COLO668 (cell line): Measurements from ENCODE around the gene EGFL7.

Experiments used
- DNase-seq: peaks from one replicate; lab custom pipeline; 2025; ENCODE audit not compliant: unreplicated experiment; lab: John Stamatoyannopoulos, UW

EGFL7 gene

DNA sequence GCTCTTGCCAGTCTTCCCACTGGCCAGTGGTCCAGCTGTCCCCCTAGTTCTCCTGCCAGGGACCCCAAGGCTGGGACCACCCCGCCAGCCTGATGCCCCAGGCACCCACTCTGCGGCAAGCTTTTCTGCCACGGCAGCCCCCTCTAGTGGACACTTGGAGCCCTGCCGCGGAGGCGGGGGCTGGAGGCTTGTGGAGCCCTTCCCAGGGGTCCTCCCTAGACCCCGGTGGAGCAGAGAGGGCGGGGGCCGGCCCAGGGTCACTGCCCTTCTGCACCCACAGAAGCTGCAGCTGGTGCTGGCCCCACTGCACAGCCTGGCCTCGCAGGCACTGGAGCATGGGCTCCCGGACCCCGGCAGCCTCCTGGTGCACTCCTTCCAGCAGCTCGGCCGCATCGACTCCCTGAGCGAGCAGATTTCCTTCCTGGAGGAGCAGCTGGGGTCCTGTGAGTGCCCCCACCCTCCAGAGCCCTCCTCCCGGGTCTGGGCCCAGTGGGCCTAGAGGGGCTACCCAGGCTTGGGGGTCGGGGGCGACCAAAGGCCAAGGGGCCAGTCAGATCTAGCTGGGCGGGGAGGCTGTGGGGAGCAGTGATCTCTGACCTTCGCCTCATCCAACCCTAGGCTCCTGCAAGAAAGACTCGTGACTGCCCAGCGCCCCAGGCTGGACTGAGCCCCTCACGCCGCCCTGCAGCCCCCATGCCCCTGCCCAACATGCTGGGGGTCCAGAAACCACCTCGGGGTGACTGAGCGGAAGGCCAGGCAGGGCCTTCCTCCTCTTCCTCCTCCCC is 9.1 kb downstream of the EGFL7 start:
- peak; percentile 45 for DNase-seq

DNA sequence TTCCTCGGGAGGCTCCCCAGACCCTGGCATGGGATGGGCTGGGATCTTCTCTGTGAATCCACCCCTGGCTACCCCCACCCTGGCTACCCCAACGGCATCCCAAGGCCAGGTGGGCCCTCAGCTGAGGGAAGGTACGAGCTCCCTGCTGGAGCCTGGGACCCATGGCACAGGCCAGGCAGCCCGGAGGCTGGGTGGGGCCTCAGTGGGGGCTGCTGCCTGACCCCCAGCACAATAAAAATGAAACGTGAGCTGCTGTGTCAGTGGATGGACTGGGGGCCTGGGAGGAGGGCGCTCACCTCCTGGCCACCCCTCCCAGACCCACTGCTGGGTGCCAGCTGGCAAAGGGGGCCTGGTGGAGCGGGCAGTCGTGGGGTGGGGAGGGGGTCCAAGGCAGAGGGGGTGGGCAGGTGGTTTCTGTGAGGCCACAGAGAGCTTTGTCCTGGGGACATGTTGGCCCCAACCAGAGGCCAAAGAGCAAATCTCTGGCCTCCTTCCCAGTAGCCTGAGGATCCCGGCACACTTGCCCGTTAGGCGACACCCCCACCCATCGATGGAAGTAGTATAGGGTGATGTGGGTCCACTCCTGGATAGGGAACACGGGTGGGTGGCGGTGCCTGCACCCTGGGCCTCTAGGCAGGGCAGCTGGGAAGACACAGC is 9.8 kb downstream of the EGFL7 start:
- DNase-seq, result no peak

DNA sequence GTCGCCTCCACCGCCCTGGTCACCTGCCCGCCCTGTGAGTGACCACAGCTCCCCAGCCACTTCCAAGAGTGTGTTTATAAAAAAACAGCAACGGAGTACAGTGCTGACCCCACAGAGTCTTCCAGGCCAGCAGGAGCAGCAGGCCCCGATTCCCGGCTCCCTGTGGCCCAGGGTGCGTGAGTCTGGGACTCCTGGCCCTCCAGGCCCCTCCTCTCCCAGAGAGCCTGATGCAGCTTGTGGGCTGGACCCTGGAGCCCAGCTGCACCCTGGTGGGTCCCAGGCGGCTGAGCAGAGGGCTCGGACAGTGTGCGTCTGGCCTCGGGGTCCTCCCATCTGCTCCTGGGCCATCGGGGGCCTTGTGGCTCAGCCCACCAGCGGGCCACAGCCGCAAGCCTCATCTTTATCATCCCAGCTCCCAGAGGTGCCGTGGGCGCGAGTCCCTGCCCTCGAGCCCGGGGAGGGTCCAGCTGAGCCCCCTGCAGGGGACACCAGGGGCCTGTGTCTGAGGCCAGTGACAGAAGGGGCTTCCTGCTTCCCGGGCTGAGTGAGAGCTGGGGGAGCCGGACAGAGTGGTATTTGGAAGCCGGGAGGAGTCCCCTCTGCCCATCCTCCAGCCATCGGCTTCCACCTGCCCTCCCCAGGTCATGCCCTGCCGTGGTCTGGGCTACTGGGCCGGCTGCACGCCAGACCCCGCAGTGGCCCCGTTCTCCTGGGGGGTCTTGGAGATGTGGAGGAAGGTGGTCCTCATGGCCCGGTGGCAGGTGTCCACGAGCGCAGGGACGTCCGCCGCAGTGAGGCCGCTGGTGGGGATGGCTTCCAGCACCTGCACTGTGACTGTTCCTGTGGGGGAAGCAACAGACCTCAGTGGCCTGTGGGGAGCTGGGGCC is 10.6 kb downstream of the EGFL7 start:
- no peak for DNase-seq

DNA sequence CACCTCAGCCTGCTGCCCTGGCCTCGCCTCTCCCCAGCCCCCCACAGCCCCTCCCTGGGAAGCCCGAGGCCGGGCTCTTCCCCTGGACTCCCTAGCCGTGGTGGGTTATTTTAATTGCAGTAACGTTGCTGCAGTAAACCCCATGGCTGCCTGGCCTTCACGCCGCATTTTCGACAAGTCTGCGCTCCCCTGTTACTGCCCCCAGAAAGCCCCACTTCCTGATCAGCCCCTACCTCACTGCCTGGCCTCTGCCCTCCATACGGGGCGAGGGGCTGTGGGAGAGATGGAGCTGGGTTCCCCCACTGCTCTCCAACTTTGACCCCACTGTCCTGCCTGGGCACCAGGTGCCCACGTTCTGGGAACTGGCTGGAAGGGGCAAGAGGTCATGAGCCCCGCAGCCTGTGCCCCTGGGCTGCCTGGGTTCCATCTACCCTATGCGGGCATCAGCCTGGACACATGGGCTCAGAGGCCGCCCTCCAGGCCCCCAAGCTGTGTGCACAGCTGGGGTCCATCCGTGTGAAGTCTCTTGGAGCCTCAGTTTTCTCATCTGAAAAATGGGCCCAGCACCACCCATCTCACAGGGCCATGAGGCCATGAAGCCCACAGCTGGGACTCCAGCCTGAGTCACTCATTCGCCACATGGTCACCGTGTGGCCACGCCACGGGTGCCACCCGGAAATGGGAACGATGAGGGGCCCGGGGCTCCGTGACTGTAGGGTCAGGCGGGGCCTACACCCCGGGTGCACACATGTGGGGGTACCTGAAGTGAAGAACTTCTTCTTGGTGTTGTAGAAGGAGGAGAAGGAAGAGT is 11.5 kb downstream of the EGFL7 start:
- no peak for DNase-seq

DNA sequence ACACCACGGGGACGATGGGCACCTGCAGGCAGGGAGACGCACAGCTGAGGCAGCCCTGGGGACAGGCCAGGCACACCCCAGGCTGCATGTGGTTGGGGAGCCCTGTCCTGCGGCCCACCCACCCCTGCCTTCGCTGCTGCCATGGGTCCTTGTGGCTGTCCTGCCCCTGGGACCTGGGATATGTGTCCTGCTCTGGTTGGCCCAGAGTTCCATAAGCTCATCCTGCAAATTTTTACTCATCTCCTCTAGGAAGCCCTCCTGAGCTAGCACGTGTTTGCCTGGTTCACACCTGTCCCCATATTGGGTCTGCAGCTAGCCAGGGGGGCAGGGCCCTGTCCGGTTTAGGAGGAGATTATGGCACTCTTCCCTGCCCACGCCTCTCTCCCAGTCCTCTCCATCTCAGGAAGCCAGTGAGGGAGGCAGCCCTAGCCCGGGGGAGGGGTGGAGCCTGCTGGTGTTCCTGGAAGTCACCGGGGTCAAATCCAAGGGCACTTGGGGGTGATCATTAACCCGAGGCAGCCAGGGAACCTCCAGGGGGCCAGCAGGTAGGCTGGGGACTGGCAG is 12.2 kb downstream of the EGFL7 start:
- DNase-seq, result peak; percentile 95

DNA sequence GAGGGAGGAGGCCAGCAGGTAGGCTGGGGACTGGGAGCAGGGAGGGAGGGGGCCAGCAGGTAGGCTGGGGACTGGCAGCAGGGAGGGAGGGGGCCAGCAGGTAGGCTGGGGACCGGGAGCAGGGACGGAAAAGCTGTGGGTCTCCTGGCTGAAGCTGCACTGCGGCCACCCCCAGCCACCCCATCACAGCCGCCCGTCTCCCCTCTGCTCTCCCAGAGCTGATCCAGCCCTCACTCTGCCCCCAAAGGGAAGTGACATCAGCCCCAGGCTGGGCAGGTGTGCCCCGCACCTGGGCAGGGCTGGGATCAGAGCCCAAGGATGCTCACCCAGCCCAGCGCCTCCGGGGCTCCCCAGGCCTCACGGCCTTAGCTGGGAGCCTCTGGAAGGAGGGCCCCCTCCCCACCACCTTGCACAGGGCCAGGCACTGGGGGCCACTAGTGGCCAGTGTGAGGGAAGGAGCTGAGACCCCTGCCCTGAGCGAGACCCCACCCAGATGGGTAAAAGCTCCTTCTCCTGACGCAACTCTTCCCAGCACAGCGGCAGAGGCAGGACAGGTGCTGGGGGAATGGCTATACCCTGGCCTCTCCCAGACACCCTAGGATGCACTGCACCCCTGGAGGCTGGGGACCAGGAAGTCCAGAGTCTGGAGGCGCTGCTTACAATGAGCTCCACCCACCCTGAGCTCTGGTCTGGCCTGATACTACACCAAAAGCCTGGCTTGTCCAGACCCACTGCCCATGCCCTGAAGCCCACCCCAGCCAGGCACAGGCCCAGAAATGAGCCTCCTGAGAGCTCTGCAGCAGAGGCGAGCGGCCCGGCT is 13.0 kb downstream of the EGFL7 start:
- peak; percentile 92 for DNase-seq

DNA sequence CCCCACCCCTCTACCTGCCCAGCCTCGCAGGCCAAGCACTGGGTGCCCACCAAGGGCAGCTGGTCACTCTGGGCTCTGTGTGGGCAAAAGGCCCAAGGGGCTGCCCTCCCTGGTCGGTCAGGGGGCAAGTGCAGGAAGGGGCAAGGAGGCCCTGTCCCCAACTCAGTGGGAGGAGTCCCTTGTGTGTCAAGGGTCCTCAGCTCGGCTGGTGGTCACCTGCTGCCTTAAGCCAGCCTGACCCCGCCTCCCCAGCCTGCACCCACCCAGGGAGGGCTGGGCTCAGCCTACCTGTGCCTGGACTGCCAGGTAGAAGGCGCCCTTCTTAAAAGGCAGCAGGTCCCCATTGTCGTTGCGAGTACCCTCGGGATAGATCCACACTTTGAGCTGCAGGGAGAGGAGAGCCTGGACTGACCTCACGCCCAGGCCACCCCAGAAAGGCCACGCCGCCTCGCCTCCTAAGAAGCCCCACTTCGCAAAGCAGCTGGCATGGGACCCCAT is 13.6 kb downstream of the EGFL7 start:
- no peak for DNase-seq

DNA sequence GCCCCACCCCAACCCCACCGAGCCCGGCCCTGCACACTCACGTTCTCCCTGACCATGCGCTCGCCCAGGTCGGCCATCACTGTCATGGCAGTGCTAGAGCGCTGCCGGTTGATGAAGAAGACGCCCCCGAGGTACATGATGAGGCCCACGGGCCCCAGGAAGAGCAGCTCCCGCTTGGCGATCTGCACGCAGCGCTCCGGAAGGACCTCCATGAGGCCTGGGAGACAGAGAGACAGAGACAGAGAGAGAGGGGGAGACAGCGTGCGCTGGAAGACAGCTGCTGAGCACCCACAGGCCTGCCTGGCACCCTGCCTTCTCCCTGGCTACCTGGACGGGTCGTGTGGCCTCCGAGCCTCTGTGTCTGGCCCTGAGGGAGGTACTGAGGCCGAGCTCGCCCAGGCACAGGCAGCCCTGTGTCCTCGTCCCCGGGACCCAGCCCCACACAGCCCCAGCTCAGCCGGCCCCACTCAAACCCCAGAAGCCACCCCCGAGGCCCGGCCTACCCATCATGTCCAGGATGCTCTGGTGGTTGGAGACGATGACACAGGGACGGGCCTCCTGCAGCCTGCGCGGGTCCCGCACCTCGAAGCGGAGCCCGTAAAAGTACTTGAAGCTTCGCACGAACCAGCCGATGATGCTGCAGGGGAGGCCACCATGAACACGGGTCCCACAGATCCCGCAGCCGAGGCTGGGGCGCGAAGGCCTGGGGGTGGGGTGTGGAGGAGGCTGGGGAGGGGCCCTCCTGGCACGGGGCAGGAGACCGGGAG is 14.4 kb downstream of the EGFL7 start:
- no peak for DNase-seq

DNA sequence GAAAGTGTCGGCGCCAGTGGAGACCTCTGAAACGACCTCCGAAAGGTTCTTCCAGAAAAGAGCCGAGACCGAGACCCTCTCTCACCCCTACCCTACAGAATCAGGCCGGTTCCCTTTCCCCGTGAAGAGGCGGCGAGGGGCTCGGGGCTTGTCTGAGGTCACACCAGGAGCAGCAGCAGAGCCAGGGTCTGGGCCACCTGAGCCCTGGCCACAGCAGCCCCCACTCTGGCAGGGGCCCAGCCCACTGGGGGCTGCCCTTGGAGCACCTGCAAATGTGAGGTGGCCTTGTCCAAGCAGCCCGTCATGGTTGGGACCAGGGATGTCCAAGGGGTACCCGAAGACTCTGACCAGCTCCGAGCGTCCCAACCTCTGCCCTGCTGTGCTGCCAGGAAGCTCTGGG is 15.3 kb downstream of the EGFL7 start:
- no peak for DNase-seq

DNA sequence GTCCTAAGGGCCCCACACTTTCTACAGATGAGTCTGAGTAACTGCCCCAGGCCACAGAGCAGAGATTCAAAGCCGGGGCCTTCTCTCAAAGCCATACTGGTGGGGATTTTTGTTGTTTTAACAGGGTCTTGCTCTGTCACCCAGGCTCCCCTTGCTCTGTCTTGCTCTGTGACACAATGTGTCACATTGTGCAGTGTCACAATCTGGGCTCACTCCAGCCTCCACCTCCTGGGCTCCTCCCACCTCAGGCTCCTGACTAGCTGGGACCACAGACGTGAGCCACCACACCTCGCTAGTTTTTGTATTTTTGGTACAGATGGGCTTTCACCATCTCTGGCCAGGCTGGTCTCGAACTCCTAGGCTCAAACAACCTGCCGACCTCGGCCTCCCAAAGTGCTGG is 15.9 kb downstream of the EGFL7 start:
- no peak for DNase-seq

DNA sequence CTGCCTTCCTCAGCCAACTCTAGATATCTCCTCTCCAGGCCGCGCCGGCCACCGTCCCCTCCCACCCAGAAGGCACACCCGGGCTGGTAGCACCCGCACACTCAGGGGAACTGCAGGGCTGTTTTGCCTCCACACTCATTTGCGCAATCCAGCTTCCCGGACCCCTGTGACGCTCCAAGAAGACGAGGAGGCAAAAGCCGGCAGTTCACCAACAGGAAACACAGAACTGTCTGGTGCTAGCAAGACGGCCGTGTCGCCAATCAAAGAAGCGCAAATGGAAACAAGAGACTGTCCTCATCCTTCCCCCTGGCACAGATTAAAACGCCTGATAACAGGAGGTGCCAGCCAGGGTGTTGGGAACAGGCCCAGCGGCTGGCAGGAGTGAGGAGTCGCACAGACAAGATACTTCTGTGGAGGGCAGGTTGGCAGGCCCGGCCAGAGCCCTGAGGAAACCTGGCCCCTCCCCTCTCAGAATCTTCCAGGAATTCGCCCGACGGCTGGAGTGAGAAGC is 16.8 kb downstream of the EGFL7 start:
- no peak for DNase-seq

DNA sequence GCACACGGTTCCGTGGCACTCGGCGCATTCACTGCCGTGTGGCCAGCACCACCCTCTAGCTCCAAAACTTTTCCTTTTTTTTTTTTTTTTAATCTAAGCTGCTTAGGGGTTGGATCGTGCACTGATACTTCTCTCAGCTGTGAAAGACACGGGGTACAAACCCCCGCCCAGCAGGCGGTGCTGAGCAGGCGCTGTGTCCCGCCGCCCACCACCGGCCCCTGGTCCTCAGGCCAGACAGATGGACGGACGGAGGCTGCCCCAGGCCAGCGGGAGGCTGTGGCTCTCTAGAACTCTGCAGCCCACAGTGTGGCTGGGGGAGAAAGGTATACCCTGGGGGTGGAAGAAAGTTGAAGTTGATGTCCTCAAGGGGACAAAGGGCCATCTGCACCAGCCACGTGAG is 18.3 kb downstream of the EGFL7 start:
- no peak for DNase-seq

DNA sequence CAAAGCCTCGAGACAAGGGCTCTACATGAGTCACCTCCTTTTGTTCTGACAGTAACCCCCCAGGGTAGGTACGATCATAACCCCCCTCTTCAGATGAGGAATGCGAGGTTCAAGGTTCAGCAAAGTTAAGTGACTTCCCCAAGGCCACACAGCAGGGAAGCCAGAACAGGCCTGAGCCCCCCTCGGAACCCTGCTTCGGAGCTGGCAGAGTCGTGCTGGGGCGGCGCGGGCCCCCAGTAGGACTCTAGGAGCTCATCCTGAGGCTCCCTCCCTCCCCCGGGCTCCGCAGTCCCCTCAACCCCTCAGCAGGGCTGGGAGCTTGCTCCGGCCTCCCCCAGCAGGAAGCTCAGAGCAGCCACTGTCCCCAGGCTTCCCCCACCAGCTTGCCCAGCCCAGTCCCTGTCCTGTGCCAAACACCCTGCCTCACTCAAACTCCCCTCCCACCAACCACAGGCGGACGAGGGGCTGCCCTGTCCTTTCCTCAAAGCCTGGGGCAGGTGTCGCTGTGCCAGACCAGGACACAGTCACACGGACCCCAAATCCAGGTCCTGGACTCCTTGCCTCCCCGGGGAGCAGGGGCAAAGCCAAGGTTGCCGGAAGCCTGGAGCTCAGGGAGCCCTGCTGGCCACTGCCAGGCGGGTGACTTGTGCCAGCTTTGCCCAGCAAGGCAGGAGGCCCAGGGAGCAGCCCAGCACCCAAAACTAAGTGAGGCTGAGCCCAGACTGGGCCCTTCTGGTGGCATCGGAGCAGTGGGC is 19.4 kb downstream of the EGFL7 start:
- no peak for DNase-seq

DNA sequence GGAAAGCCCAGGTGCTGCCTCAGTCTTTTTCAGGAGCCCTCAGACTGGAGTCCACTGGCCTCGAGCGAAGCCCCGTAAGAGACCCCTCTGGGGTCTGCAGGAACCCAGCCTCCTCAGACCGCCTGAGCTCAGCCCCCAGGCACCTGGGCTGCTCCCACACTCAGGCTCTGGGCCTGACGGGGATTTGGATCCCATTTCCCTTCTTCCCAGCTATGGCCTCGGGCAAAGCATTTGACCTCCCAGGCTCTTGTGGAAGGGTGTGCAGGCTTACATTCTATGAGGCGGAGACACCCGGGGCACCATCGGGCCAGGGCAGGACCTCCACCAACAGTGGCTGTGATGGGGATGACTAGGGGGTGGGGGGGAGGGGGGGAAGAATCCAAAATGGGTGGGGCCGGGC is 20.0 kb downstream of the EGFL7 start:
- no peak for DNase-seq

DNA sequence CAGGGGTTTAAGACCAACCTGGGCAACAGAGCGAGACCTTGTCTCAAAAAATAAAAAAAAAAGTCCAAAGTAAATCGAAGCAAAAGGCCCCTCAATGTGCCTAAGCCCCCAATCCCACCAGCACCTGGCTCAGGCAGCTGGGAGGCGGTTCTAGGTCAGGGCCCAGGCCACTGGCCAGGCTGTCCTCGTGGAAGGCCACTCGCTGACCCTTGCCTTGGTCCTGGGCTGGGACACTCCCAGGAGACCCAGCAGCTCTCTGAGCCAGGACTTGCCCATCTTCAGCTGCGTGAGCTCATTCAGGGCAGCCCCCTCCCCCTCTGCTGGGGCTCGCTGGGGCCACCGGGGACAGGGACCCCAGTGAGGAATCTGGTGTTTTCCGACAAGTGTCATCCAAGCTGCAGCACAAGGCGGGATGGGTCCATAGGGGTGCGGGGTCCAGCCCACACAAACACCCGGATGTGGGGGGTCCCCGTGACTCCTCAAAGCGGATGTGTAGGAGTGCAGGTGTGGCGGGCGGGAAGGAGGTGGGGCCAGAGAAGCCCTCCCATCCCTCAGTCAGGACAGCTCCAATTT is 20.5 kb downstream of the EGFL7 start:
- DNase-seq, result no peak

DNA sequence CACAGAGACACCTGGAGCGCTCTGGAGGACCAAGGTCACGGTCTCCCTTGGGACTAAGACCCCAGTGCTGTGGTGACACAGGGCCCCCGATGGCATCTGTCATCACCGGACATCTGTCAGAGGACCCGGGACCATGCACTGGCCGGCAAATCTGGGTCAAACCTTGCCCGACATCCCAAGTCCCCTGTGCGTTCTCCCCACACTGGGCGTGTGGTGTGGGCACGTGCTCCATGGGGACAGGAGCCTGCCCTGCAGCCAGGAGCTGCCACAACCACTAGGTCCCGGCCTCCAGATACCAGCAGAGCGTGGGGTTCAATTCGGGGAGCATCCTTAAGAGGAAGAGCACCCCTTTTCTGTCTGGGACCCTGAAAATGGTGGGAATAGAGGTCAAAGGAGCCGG is 21.0 kb downstream of the EGFL7 start:
- no peak for DNase-seq

DNA sequence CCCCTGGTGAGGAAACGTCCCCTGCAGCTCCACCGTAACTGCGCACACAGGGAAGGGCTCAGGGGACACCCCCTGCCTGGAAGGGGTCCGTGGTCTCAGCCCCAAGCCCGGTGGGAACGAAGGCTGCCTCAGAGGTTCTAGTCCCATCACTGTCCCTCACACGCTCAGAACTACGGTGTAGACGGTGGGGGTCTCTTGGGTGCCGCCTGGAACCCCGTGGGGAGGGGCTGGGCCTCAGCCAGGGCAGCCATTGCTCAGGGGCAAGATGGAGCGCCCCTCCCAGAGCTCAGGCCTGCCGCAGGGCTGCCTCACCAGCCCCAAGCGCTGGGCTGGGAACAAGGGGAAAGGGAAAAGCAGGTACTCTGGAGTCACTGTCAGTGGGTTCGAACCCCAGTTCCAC is 21.6 kb downstream of the EGFL7 start:
- DNase-seq, result no peak

DNA sequence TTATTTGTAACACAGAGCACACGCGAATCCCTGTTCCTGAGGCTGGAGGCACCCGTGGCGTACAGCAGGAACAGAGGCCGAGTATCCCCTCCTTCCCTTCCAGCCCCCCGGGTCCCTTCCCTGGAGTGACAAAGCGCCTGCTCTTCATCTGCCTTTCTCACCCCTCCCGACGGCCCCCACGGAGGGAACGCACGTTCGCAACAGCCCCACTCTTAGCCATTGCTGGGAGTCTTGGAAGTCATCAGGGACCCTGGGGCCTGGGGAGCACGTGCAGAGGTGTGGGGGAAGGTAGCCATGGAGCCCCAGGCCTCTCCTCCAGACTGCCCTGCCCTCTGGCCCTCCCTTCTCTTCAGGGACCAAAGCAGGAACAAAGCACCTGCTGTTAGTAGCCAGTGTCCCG is 22.1 kb downstream of the EGFL7 start:
- no peak for DNase-seq
